Measurements from ENCODE around the gene MAGED2. TPM values are rescaled to one million over a fixed set of nuclear protein-coding genes. Genes with fewer than 3 reads are reported as not detected.
"Not testable (repeated sequence)": the region's sequence is repeated elsewhere in the genome, so short reads cannot be mapped to it uniquely, and the experiment has no call there.

MAGED2 gene, protein sequence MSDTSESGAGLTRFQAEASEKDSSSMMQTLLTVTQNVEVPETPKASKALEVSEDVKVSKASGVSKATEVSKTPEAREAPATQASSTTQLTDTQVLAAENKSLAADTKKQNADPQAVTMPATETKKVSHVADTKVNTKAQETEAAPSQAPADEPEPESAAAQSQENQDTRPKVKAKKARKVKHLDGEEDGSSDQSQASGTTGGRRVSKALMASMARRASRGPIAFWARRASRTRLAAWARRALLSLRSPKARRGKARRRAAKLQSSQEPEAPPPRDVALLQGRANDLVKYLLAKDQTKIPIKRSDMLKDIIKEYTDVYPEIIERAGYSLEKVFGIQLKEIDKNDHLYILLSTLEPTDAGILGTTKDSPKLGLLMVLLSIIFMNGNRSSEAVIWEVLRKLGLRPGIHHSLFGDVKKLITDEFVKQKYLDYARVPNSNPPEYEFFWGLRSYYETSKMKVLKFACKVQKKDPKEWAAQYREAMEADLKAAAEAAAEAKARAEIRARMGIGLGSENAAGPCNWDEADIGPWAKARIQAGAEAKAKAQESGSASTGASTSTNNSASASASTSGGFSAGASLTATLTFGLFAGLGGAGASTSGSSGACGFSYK
- 10 to 100 TPM; 33.9 to 36.0 TPM for total RNA-seq

DNA sequence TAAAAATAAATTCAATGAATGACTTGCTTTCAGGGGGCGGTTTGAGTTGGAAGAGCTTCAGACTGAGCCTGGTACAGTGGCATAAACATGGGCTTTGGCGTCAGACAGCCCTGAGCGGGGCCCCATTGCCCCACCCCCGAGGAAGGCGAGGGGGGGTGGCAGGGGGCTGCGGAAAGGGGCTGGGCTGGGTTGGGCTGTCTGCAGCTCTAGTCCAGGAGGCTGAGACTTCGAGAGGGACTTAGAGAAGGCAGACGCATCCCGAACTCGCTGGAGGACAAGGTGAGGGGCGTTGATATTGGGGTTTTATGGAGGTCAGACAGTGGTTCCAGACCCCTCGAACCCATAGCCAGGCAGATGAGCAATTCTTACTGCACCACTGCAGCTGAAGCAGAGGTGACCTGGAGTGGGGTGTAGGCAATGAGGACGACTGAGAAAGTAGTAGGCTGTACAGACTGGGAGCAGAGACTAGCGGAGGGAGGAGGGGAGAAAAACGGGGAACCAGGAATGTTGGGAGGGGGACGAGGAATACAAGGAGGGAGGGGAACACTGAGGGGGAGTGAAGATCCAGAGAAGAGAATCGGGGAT, at the start of gene MAGED2:
Gene MAGED2, plus strand, starts transcription at position 222 of the 585 bp plus-strand sequence. CDS start 1,587 bp downstream, outside the sequence.
- ChIA-PET POLR2A (interaction anchor here (1.0 to 2.0 kb wide), 2 partner anchors 9 to 168 kb away, joined by 3 to 11 read pairs; no protein-coding TSS in a partner anchor), CTCF (interaction anchor here (1.3 kb wide), 1 partner anchor 168 kb away, joined by 3 read pairs; no protein-coding TSS in a partner anchor)
- Mint-ChIP-seq H3K27me3 (no peaks in the 10 kb centered on the region), H3K4me1 (ENCODE audit: low read depth) (peaks cover 9% of the 10 kb centered on the region), H3K9me3 (no peaks in the 10 kb centered on the region), H3K4me3 (peak within 1 kb of the TSS; percentile 89), H3K36me3 (ENCODE audit: low read depth) (peaks cover 6% of the 10 kb centered on the region), H3K27ac (peak within 1 kb of the TSS; percentile 94)
- intact Hi-C loops (cut with micrococcal nuclease) = no loop called here
- TF ChIP-seq, protein P1, sequence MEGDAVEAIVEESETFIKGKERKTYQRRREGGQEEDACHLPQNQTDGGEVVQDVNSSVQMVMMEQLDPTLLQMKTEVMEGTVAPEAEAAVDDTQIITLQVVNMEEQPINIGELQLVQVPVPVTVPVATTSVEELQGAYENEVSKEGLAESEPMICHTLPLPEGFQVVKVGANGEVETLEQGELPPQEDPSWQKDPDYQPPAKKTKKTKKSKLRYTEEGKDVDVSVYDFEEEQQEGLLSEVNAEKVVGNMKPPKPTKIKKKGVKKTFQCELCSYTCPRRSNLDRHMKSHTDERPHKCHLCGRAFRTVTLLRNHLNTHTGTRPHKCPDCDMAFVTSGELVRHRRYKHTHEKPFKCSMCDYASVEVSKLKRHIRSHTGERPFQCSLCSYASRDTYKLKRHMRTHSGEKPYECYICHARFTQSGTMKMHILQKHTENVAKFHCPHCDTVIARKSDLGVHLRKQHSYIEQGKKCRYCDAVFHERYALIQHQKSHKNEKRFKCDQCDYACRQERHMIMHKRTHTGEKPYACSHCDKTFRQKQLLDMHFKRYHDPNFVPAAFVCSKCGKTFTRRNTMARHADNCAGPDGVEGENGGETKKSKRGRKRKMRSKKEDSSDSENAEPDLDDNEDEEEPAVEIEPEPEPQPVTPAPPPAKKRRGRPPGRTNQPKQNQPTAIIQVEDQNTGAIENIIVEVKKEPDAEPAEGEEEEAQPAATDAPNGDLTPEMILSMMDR (IDR thresholded peaks at IDR 0.05) = no peak
- DNase-seq (peak; percentile 40), ATAC-seq (peak; percentile 29)

DNA sequence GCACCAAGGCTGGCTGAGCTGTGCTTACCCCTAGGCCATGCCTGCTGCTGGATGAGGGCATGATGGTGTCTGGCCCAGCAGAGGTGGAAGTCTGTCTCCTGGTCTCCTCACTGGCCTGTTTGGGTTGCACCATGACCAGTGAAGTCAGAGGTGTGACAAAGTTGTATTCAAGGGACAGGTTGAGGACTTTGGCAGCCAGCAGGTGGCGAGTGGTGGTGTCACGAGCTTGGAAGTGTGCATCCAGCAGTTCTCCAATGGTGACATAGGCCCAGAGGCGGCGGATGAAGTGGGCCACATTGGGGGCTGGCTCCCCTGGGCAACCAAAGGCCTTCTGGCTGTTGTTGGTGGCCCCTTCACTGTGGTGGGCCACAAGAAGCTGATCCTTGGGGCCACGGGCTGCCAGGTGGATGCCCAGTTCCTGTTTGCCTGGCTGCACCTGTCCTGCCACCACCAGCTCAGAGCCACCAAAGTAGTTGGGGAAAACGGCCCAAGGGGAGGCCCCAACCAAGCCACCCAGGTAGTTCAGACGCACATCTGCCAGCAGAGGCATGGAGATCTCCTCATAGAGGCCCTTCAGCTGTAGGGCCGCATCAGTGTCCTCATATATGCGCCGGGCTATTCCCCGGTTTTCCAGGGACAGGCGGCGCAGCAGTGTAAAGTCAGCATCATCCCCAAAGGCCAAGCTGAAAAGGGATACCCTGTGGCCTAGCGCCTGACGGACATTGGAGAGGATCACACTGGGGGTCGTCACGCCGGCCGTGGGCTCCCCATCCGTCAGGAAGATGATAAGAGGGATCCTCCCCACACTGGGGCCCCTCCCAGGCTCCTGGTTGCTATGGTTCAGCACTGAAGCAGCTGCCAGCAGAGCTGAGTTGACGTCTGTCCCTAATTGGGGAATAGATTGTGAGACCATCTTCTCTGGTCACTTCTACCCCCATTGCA, 49.2 kb upstream of the MAGED2 start:
- H3K27ac Mint-ChIP-seq = no peak overlapping the region
- POLR2A ChIA-PET = no interaction called here
- no peak for DNase-seq
- H3K4me3 Mint-ChIP-seq = no peak overlapping the region
- no peak for ATAC-seq
- no peaks in the 10 kb centered on the region for H3K4me1 Mint-ChIP-seq (ENCODE audit: low read depth)
- no peaks in the 10 kb centered on the region for H3K27me3 Mint-ChIP-seq
- intact Hi-C loops (cut with micrococcal nuclease) = no loop called here
- H3K9me3 Mint-ChIP-seq = no peaks in the 10 kb centered on the region
- CTCF ChIA-PET = no interaction called here
- TF ChIP-seq, protein P1 (IDR thresholded peaks at IDR 0.05) = no peak
- no peaks in the 10 kb centered on the region for H3K36me3 Mint-ChIP-seq (ENCODE audit: low read depth)

DNA sequence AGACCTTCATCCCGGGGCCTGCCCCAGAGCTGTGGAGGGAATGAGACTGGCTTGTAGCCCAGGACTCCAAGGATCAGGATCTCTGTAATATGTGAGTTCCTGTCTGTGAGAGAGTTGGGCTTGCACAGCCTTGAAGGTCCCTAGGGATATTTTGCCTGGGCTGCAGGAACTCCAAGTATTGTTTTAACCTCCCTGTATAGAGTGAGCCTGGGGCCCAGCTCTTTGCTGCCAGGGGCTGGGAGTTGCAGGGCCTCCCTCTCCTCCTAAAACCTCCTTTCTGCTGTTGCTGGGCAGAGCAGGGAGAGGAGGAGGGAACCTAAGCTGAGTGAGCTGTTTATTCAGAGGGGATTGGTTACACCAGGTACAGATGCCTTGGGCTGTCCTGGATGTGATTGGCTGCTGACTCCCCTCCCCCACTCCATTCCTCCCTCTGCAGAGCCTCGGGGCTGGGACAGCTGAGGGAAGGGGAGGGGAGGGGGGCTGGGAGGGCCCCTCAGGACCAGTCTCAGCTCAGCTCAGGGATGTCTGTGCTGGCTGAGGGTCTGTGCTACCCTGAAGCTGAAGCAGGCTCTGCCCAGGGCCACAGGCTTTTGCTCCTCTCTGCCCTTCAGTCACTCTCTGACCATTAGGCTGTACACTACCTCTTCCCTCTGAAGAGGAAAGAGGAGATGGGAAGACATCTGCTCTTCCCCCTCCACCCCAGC, 33.0 kb upstream of the MAGED2 start:
- CTCF ChIA-PET; H3K36me3 Mint-ChIP-seq (ENCODE audit: low read depth): not testable (repeated sequence)

DNA sequence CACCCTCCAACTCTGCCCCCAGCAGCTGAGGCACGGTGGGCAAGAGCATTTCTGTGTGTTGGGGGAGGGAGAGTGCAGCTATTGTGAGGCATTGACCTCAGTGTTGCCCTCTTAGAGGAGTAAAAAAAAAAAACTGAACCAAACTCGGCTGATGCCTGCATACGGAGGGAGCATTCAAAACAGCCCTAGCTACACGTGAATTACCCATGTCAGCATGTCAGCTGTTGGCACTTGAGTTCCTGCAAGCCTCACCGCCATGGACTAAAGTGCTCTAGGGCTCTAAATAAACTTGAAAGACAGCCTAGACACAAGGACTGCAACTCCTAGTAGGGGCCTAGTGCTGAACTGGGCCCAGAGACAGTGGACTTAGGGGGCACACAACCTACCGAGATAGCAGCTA, 31.5 kb upstream of the MAGED2 start:
- no peak for DNase-seq

More for the DNA sequence above, 33.0 kb upstream of the MAGED2 start:
- H3K27me3 Mint-ChIP-seq; H3K4me3 Mint-ChIP-seq; POLR2A ChIA-PET; ATAC-seq; intact Hi-C loops (cut with micrococcal nuclease); H3K4me1 Mint-ChIP-seq (ENCODE audit: low read depth); H3K9me3 Mint-ChIP-seq; H3K27ac Mint-ChIP-seq; DNase-seq: not testable (repeated sequence)

More for the DNA sequence above, 31.5 kb upstream of the MAGED2 start:
- H3K27me3 Mint-ChIP-seq = no peaks in the 10 kb centered on the region
- POLR2A ChIA-PET = no interaction called here
- no peaks in the 10 kb centered on the region for H3K9me3 Mint-ChIP-seq
- peaks cover 8% of the 10 kb centered on the region for H3K4me1 Mint-ChIP-seq (ENCODE audit: low read depth)
- CTCF ChIA-PET = no interaction called here
- no peak overlapping the region for H3K4me3 Mint-ChIP-seq
- H3K36me3 Mint-ChIP-seq (ENCODE audit: low read depth) = no peaks in the 10 kb centered on the region
- TF ChIP-seq, protein P1 (IDR thresholded peaks at IDR 0.05) = no peak
- intact Hi-C loops (cut with micrococcal nuclease) = no loop called here
- H3K27ac Mint-ChIP-seq = no peak overlapping the region
- ATAC-seq = no peak
